Peyer's patch (tissue), 4 donors: ENCODE measurements around the gene SLC6A2. TPM values are rescaled to one million over a fixed set of nuclear protein-coding genes. Genes with fewer than 3 reads are reported as not detected.

ENCODE experiments used
- DNase-seq, 3 donors: peaks; one replicate each; pipeline ENCODE4 v3.0.0-alpha.2; 2017 to 2019
- H3K27ac ChIP-seq, 4 donors: fragments of 200-600 bp; sonication (generic); one replicate each; pipeline ENCODE4 v1.5.1; 2016 to 2019
- H3K27me3 ChIP-seq, 2 donors: fragments of 200-600 bp; sonication (generic); one replicate each; pipeline ENCODE4 v1.5.1; 2019
- H3K36me3 ChIP-seq, 3 donors: fragments of 200-600 bp; sonication (generic); one replicate each; pipeline ENCODE4 v1.5.1; 2016 to 2019
- H3K4me1 ChIP-seq, 4 donors: fragments of 200-600 bp; sonication (generic); one replicate each; pipeline ENCODE4 v1.5.1; 2016 to 2019
- H3K4me3 ChIP-seq, 4 donors: fragments of 200-600 bp; sonication (generic); 1 replicate in 3 of 4; 2 replicates in 1 of 4; pipeline ENCODE4 v1.5.1; 2016 to 2019; ENCODE audit warnings: mild to moderate bottlenecking in 1 of 4
- H3K9me3 ChIP-seq, 4 donors: fragments of 200-600 bp; sonication (generic); one replicate each; pipeline ENCODE4 v1.5.1; 2016 to 2019; ENCODE audit warnings: mild to moderate bottlenecking in 1 of 4
- POLR2A ChIP-seq, 2 donors: fragments of 450-650 bp; IDR thresholded peaks; one replicate each; pipeline ENCODE4 v1.5.1; 2017; ENCODE audit warnings: antibody characterized with exemption in 2 of 2, mild to moderate bottlenecking in 2 of 2, moderate library complexity in 2 of 2
- total RNA-seq, 4 donors: library from RNA; depleted of rRNA; stranded (reverse); fragments of >200 nt; gene quantifications; one replicate each; pipeline ENCODE4 v1.1.0, GENCODE V29; 2016
- TF ChIP-seq, protein P1 (sequence below), 6 experiments: fragments of 450-650 bp in 4 of 6; fragments of 200-600 bp in 2 of 6; sonication (generic) in 1 of 6; IDR thresholded peaks; one replicate each; pipeline ENCODE4 v1.5.1; 2017 to 2019; ENCODE audit warnings: antibody characterized with exemption in 6 of 6, mild to moderate bottlenecking in 3 of 6, moderate library complexity in 1 of 6

Gene SLC6A2
- total RNA-seq, 4 donors from 2014 or later = not detected

DNA sequence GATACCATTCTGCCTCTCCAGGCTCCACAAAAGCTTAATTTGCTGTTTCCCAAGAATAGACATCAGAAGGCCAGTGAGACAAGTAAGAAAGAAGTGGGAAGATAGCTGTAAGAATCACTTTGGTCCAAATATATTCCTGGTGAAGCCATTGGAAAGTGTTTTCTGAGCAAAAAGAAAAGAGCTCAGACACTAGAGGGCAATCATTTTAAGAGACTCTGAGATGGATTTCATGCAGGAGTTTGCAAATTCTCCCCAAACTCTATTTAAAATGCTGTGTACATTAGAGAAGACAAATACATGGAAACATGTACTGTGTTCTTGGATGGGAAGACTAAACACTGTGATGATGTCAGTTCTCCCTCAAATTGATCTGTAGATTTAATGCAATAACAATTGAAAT, 8.0 kb upstream of the SLC6A2 start:
- H3K27ac ChIP-seq = no peak overlapping the region
- H3K4me1 ChIP-seq = no peaks in the 10 kb centered on the region
- TF ChIP-seq, protein P1, sequence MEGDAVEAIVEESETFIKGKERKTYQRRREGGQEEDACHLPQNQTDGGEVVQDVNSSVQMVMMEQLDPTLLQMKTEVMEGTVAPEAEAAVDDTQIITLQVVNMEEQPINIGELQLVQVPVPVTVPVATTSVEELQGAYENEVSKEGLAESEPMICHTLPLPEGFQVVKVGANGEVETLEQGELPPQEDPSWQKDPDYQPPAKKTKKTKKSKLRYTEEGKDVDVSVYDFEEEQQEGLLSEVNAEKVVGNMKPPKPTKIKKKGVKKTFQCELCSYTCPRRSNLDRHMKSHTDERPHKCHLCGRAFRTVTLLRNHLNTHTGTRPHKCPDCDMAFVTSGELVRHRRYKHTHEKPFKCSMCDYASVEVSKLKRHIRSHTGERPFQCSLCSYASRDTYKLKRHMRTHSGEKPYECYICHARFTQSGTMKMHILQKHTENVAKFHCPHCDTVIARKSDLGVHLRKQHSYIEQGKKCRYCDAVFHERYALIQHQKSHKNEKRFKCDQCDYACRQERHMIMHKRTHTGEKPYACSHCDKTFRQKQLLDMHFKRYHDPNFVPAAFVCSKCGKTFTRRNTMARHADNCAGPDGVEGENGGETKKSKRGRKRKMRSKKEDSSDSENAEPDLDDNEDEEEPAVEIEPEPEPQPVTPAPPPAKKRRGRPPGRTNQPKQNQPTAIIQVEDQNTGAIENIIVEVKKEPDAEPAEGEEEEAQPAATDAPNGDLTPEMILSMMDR (IDR thresholded peaks at IDR 0.05) = no peak
- no peak for TF ChIP-seq POLR2A (IDR thresholded peaks at IDR 0.05)
- no peak overlapping the region for H3K4me3 ChIP-seq
- H3K9me3 ChIP-seq = no peaks in the 10 kb centered on the region
- DNase-seq = no peak
- H3K27me3 ChIP-seq = no peaks in the 10 kb centered on the region
- H3K36me3 ChIP-seq = no peaks in the 10 kb centered on the region

DNA sequence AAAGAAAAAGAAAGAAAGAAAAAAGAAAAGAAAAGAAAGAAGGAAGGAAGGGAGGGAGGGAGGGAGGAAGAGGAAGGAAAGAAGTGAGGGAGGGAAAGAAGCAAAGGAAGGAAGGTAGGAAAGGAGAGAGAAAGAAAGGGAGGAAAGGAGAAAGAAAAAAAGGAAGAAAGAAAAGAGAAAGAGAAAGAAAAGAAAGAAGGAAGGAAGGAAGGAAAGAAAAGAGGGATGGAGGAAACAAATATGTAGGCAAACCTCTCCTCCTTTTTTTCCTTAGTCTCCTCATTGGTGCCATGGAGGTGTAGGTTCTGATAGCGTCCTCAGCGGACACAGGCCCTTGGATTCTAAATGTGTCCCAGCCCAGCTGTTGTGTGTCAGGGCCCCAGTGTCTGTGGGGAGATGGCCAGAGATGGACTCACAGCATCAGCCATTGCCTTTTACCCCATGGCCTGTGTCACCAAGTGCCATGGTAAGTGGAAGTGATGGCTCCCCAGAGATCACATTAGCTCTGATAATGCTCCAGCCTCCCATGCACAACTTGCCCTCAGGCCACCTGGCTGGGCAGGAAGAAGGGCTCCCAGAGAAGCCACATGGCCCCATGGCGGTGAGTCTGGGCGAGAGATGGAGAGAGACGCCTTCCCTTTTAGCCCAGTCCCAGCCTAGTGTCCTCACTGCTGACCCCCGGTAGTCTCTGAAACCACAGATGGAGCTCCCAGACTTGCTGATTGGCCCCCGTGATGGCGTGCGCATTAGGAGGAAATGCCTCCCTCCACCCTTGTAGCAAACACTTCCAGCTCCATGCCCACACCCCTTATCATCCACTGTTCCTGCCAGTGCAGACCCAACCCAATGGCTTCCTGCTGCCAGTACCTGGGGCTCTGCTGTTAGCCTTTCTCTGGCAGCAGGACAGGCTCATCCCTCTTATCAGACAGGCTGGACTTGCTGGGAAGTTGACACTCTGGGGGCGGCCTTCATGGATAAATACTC, 3.7 kb upstream of the SLC6A2 start:
- Histone ChIP-seq H3K9me3 (no peaks in the 10 kb centered on the region), H3K36me3 (no peaks in the 10 kb centered on the region), H3K4me3 (no peak overlapping the region), H3K4me1 (peaks cover 0 to 13% (median 0%) of the 10 kb centered on the region in 4 donors), H3K27ac (no peak overlapping the region), H3K27me3 (no peaks in the 10 kb centered on the region)
- no peak for DNase-seq
- TF ChIP-seq, protein P1 (IDR thresholded peaks at IDR 0.05) = no peak
- no peak for TF ChIP-seq POLR2A (IDR thresholded peaks at IDR 0.05)

DNA sequence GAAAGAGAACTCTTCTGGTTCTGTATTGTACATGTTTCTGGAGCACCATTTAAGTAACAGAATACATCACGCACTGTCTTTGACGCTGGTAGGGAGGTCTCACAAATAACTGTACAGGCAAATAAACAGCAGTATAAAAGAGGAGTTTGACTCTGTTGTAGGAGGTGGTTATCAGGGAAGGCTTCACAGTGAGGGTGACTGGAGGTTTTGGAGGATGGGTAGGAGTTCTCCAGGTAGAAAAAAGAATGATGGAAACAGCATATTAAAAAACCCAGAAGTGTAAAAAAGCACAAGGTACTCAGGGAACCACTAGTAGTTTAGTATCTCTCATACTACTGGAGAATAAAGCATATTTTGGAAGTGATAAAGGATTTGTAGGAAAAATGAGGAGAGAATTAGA, 2.7 kb upstream of the SLC6A2 start:
- TF ChIP-seq POLR2A (IDR thresholded peaks at IDR 0.05) = no peak
- TF ChIP-seq, protein P1 (IDR thresholded peaks at IDR 0.05) = no peak
- Histone ChIP-seq H3K27ac (no peak overlapping the region), H3K4me1 (peaks cover 0 to 13% (median 0%) of the 10 kb centered on the region in 4 donors), H3K9me3 (no peaks in the 10 kb centered on the region), H3K27me3 (no peaks in the 10 kb centered on the region), H3K36me3 (no peaks in the 10 kb centered on the region), H3K4me3 (no peak overlapping the region)
- DNase-seq = no peak

DNA sequence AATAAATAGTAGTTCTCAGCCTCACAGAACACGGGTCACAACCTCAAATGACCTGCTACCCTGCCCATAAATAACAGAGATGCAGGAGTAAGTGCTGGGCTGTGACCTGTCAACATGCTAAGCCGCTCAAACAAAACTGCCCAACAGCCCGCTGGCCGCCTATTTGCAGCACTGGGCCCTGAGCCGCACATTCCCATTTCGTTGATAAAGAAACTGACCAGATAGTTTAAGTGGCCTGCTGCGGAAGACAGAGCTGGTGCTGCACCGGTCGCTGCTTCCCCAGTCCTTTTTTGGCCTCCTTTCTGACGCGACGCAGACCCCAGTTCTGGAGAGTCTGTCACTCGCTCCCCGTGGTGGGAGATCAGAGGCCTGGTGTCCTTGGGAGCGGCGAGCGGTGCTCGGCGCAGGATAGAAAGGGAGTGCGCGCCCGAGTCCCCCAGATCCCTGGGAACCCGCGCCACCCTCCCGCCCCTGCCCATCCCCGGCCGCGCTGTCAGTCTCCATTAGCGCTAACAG, 349 bp upstream of the SLC6A2 start:
- Histone ChIP-seq H3K36me3 (no peaks in the 10 kb centered on the region), H3K9me3 (no peaks in the 10 kb centered on the region), H3K27me3 (no peaks in the 10 kb centered on the region), H3K4me1 (peaks cover 0 to 13% (median 0%) of the 10 kb centered on the region in 4 donors), H3K4me3 (peak overlapping the region in 2 of 4 donors; percentile 6 to 34), H3K27ac (no peak overlapping the region)
- peak in 1 of 3 donors; percentile 27 for DNase-seq
- TF ChIP-seq, protein P1 (IDR thresholded peaks at IDR 0.05) = no peak
- TF ChIP-seq POLR2A (IDR thresholded peaks at IDR 0.05) = no peak

DNA sequence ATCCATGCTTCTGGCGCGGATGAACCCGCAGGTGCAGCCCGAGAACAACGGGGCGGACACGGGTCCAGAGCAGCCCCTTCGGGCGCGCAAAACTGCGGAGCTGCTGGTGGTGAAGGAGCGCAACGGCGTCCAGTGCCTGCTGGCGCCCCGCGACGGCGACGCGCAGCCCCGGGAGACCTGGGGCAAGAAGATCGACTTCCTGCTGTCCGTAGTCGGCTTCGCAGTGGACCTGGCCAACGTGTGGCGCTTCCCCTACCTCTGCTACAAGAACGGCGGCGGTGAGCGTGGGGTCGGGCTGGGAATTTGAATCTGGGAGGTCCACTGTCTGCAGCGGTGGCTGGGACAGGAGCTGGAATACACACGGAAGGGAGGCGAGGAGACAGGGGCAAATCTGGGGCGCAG, 904 bp downstream of the SLC6A2 start:
- no peak for DNase-seq
- Histone ChIP-seq H3K4me1 (peaks cover 0 to 13% (median 0%) of the 10 kb centered on the region in 4 donors), H3K36me3 (no peaks in the 10 kb centered on the region), H3K27me3 (no peaks in the 10 kb centered on the region), H3K9me3 (no peaks in the 10 kb centered on the region), H3K4me3 (peak overlapping the region in 1 of 4 donors; percentile 34), H3K27ac (no peak overlapping the region)
- TF ChIP-seq, protein P1 (IDR thresholded peaks at IDR 0.05) = no peak
